EL (cell line): ENCODE results near the gene FNDC3A.
"Not testable (repeated sequence)": the region's sequence is repeated elsewhere in the genome, so short reads cannot be mapped to it uniquely, and the experiment has no call there.

Experiments used
- DNase-seq: peaks from one replicate; pipeline ENCODE4 v3.0.0-alpha.2; 2016

FNDC3A gene

DNA sequence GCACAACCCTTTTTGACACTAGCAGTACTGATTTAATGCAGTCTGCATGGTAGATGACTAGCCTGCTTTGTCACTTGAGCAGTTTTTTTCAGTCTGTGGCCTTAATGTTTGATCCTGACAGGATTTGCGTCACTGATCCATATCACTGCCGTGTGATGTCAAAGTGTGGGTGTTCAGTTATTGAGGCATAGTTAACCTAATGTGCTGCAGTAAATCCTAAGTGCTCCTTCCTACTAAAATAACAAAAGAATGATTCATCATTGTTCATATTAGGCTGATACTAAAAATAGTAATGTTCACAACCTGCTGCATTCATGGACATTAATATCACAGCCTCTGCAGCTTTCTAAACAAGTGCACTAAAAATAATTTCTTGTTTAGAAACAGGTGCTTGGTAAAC, 122.5 kb downstream of the FNDC3A start:
- DNase-seq, result peak; percentile 93

DNA sequence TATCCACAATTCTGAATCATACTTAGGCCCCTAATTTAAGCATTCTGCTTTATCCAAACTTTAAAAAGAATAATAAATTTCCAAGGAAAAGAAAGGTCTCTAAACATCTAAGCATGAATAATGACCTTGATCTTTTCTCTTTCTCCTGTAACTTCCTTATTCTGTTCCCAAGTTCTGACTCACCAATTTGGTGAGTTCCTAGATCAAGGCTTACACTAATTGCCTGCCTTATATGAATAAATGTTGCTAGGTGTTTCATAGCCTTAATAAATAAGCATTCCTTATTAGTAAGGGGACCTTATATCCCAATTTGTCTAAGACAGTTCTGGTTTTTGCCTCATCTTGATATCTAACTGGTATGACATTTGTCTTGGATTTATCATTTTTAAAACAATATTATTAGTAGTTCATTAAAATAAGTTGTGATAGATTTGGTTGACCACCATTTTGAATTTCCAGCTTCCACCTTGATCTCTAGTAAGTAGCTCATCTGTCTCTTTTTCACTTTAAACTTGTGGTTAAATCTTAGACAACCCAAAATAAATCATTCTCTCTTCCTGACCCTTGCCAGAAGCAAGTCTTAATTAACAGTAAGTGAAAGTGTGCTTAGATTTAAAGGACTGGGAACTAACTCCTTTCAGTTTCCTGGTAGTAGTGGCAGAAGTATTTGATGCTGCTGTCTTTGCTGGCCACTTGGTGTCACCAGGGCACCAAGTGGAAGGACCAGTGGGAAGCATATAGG, 123.2 kb downstream of the FNDC3A start:
- peak; percentile 19 for DNase-seq

DNA sequence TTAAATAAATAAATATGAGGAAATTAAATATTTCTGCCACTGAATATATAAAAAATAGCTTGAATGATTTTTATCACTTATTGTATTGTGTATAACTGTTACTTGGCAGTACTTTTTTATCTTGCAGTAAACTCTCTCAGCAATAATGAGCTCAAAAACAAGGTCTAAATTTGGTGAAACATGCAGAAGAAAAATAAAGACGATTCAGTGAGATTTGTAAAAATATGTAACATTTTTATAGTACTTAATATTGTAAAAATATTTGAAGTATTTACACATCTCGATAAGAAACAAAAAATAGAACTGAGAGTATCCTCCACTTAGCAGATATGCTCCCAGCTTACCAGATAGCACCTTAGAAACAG, 123.8 kb downstream of the FNDC3A start:
- DNase-seq, result no peak

DNA sequence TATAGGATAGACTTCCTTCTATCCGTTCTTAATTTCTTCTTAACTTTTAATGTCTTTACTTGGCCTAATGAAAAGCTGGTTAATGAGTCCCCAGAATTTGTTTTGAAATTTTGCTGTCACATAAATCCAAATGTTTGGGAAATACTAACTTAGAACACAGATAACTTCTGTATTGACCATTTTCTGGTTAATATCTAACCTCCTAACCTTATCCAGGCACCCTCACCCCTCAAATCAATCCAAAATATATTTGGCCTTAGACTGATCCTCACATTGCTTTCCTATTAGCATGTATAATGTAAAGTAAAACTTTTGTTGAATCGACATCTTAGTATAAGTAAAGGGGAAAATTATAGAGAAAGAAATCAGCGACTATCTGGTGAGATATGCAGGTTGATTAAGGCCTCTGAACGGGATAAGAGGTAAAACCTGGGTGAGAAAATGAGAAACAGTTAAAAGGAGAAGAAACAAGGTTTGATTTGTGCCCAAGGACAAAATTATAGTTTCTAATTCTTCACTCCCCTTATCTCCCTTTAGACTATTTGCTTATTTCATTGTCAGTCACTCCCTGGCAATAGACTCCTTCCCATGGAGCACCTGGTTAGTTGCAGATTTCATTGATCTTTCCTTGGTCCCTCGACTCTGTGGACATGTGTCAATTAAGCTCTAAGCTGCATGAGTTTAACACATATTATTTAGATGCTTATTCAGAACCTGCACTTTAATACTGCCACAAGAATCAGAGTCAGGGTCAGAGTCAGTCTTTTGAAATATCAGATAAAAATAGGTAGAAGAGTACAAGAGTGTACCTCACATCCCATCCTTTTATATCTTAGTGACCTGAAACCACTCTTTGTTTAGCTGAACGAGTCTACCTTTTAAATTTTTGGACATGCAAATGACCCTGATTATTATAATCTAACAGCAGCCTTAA, 125.2 kb downstream of the FNDC3A start:
- no peak for DNase-seq

DNA sequence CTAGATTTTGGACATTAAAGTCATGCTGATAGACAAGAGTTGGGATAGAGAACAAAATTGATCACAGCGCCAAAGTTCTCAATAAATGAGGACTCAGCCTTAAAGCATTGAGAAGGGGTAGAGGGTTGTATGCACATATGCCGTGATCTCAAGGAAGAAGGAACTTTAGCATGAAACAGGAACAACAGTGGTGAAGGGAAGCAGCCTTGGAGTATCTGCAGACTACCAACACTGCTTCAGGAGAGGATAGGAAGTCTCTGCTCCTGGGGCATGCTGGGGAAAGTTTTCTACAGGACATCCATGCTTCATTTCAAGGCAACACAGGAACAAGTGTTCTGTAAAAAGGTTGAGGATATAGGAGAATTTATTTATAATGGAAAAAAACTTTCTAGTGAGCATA, 132.5 kb downstream of the FNDC3A start:
- DNase-seq, result no peak

DNA sequence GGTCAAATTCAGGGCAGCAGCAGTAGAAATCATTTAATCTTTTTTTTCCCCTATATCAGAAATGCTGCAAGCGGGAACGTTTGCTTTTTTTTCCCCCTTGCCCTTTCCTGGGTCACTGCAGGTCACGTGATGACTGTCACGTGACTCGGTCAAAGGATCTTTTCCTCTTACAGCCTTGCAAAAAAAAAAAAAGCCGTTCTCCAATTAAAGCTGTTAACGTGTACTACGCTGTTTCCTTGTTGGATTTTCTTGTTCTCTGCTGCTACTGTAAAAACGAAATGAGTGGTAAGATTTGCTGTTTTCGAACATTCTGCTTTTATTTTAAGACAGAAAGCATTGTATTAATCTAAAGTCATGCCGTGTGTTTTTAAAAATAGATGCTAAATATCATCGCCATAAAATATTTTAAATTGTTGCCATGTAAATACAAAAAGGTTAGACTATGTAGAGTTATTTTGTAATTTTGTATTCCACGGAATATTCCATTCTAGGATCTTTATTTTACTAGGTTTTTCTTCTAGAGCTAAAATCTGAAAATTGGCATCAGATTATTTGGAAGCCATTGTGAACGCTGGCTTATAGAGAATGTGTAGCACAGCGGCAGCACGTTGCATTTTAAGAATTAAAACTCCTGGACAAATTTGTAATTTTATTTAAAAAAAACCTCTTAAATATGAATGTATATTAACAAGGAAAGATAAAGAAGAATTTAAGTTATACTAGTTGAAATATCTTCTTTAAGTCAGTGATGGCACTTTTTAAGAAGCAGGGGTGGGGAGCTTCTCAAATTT, 134.6 kb downstream of the FNDC3A start:
- peak; percentile 88 for DNase-seq

DNA sequence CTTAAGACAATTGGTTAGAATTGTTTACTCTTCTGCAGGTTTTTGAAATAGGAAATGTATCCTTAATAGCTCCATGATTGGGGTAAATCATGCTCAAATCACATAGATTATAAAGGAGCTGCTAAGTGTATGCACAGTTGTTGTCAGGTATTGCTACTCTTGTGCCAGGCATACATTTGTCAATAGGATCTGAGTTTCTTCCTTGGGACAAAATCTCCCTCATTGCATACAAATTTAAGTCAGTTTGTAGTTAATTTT, 135.1 kb downstream of the FNDC3A start:
- no peak for DNase-seq

DNA sequence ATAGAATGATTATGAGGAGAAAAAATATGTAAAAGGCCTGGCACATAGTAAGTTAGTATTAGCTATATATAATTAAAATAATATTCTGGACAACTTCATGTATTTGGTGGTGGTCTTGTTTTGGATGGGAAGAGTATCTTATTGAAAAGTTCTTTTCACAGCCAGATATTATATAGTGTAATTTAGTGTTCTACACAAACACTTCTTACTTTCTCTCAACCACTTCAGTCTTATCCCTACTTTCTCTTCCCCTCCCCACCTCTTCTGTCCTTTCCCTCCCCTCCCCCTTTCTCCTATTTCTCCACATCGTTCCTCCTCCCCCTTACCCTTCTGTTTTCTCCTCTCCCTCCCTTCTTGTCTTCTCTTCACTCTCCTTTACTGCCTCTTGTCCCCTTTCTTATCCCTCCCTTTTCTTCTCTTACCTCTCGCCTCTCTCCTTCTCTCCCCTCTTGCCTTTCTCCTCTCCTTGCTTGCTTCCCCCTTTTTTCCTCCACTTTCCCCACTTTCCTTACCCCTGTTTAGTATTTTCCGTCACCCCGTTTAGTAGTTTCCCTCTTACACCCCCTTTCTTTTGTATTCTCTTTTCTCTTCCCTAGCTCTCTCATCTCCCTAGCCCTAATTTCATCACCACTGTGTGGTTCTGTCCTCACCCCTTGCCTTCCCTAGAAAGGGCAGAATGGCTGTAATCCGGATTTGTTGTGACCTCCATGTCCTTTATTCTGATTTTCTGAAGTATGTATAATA, 137.2 kb downstream of the FNDC3A start:
- DNase-seq, result no peak

DNA sequence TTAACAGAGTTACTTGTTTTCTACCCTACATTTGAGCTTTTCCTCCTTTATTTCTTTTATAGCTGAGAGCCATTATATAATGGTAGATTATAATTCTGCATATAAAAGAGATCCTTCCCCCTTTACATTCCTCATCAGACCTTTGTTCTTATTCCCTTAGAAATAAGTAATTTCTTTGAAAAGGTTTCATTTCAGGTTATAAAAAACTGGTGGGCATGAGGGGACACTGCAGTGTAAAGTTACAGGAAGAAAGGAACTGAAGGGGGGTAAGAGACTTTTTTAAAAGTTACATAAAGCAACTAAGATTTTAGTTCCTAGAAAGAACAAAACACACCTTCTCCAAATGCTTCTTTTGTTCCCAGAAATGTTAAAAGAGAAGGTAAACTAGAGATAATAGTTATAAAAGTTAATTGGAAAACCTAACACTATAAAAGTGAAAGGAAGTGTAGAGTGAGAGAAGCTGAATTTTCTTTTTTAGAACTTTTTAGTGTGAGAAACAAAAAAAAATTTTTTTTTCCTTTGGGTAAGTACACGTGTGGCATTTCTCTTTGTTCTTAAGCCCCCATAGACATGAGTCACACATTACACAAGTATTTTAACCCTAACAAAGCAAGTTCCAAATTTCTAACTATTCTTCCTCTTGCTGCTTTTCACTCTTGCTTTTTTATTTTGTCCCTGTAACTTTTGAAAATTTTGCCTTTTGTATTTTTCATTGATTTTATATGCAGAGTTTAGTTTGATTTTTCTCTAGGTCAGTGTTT, 138.0 kb downstream of the FNDC3A start:
- DNase-seq, result peak; percentile 45

DNA sequence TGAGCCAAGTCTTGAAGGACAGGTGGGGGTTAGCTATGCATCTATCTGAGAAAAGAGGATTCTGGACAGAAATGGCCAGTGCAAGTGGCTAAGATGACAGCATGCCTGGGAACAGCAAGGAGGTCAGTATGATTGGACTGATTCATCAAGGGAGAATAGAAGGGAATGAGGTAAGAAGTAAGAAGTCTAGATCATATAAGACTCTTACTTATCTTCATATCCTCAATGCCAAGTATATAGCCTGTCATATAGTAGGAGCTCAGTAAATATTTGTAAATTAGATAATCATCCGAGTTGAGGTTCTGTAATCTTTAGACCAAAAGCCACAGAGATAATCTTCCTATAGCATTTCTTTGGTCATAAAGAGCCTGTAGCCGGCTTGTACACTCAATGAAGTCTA, 141.2 kb downstream of the FNDC3A start:
- no peak for DNase-seq

DNA sequence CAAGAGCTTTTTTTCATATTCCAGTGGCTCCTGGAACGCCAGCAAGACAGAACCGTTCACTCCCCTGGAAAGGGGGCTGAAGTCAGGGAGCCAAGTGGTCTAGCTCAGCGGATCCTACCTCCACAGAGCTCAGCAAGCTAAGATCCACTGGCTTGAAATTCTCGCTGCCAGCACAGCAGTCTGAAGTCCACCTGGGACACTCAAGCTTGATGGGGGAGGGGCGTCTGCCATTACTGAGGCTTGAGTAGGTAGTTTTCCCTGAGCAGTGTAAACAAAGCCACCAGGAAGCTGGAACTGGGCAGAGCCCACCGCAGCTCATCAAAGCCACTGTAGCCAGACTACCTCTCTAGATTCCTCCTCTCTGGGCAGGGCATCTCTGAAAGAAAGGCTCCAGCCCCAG, 142.7 kb downstream of the FNDC3A start:
- DNase-seq, result not testable (repeated sequence)

DNA sequence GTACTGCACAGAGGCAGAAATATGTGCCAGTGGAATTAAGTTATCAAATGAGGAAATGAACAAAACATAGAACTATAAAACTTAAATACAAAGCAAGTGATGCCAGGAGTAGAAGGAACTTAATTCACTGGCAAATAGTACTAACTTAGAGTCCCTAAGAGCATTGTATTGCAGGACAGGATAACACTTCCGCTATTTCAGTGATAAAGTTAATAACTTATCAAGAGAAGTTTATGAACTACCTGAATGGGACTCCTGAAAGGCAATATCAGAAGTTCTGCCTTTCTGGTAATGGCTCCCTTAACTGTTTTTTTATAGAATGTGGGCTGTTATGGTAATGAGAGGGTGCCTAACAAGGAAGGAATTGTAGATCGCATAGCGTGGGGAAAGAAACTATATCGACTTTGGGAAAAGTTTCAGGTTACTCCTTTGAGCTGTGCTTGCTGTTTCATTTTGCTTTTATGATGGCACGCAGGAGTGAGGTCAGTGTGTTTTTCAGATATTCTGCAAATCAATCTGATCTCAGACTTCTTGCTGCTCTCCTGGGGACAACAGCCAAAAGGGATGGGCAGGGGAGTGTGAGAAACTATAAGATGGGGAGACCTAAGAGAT, 149.1 kb downstream of the FNDC3A start:
- DNase-seq, result no peak

DNA sequence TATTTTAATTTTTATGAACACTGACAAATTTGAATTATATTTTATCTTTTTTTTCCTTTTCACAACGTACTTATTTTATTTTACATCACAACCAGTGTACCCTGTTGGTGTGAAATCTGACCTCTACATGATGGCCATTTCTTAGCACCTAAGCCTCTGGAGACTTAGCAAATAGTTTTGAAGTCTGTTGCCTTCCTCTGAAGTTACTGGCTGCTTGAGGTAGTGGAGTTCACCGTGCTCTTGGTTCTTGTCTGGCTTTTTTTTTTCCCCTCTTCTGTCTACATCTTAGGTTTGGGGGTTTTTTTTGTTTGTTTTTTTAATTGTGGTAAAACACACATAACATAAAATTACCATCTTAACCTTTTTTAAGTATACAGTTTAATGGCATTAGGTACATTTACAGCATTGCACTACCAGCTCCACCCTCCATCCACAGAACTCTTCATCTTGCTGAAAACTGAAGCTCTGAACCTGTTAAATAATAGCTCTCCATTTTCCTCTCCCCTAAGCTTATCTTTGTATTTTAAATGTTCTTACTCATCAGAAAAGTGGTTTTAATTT, 150.3 kb downstream of the FNDC3A start:
- no peak for DNase-seq

DNA sequence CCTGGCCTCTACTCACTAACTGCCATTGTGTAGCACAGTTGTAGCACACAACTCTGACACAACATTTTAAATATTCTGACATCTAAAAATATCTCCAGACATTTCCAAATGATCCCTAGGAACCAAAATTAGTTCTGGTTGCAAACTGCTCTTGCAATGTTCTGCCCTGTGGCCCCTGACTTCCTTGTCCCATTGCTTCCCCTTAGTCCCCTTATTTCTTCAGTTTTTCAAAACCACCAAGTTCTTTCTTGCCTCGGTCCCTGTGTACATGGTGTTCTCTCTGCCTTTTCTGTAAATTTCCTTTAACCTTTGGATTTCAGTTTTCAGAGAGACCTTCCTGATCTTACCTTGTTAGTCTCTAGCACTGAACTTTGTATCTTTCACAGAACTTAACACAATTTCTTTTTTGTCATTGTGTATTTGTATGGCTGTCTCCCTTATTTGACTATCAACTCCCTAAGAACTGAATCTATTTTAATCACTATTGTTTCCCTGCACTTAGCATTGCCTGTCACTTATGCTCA, 156.8 kb downstream of the FNDC3A start:
- DNase-seq, result no peak

DNA sequence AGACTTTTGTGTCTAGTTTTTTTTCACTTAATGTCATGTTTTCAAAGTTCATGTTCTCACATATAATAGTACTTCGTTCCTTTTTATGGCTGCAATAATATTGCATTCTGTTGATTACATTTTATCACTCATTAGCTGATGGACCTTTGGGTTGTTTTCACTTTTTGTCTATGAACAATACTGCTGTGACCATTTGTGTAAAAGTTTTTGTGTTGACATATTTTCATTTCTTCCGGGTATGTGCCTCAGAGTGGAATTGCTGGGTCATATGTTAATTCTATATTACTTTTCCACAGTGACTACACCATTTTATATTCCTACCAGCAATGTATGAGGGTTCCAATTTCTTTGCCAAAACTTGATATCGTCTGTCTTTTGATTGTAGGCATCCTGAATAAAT, 158.6 kb downstream of the FNDC3A start:
- no peak for DNase-seq

DNA sequence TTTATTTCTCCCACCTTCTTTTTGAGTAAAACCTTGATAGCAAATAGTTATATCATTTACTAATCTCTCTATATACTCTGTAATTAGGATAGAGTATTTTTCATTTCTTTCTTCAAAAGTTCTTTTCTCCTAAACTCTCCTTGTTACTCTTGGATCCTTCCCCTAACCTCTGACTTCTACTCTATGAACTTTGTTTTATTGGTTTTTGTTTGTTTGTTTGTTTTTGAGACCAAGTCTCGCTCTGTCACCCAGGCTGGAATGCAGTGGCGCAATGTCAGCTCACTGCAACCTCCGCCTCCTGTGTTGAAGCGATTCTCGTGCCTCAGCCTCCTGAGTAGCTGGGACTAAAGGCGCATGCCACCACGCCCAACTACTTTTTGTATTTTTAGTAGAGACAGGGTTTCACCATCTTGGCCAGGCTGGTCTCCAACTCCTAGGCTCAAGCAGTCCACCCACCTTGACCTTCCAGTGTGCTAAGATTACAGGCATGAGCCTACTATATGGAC, 161.5 kb downstream of the FNDC3A start:
- not testable (repeated sequence) for DNase-seq

DNA sequence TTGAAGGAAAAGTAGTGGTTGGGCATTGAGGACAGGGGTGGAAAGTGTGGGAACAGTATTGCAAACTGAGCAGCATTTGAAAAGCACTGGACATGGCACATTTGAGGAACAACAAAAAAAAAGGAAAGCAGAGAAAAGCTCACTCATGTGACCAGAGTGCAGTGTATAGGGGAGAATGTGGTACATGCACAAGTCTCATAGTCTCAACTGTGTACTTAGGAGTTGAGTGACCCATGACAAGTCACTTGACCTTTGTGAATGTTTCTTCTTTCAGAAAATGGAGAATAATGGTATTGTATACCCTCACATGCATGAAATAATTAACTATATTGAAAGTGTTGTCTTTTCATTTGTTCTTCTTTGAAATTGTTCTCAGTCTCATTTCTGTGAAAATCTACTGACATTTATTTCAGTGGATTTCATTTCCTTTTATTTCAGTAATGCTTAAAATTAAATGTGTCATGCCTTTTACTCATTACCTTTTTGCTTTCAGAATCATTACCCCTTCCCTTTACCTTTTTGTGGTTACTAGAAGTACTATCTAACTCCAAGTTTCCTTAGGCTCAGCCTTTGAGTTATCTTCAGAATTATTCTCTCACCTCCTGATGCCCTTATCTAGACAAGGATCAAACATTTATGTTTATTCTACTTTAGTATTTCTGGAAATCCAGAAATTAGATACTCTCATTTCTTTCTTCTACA, 165.3 kb downstream of the FNDC3A start:
- DNase-seq, result no peak

DNA sequence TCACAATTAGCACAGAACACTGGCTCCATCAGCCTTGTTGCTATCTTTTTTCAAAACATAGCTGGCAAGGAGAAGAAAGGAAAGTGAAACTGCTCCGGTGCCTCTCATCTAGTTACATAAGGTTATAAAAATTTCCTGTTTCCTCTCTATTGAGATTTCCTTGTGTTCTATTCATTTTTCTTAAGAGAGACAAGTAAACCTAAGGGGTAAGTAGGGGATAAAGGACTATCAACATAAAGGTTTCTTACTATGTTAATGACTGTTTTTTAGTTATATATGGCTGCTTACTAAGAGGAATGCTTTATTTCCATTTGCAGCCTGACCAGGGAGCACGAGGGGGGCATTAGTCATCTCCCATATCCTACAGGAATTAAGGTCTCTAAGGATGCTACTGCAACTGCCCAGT, 171.2 kb downstream of the FNDC3A start:
- DNase-seq, result peak; percentile 77

DNA sequence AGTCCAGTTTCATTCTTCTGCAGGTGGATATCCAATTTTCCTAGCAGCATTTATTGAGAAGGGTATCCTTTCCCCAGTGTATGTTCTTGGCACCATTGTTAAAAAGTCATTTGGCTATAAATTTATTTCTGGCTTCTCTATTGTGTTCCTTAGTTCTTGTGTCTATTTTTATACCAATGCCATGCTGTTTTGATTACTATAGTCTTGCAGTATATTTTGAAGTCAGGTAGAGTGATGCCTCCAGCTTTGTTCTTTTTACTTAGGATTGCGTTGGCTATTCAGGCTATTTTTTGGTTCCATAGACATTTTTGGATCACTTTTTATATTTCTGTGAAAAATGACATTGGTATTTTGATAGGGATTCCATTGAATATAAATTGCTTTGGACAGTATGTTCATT, 172.7 kb downstream of the FNDC3A start:
- DNase-seq, result no peak

DNA sequence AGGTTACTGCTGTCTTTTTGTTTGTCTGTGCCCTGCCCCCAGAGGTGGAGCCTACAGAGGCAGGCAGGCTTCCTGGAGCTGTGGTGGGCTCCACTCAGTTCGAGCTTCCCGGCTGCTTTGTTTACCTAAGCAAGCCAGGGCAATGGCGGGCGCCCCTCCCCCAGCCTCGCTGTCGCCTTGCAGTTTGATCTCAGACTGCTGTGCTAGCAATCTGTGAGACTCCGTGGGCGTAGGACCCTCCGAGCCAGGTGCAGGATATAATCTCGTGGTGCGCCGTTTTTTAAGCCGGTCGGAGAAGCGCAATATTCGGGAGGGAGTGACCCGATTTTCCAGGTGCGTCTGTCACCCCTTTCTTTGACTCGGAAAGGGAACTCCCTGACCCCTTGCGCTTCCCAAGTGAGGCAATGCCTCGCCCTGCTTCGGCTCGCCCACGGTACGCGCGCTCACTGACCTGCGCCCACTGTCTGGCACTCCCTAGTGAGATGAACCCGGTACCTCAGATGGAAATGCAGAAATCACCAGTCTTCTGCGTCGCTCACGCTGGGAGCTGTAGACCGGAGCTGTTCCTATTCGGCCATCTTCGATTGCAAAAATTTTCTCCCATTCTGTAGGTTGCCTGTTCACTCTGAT, 182.4 kb downstream of the FNDC3A start:
- DNase-seq, result not testable (repeated sequence)
